ENCODE results near the gene CNTNAP5.

GRCh38 chr2:124693156-124693555 is 668.1 kb downstream of the CNTNAP5 start:
- TF ChIP-seq EZH2phosphoT487 (IDR thresholded peaks at IDR 0.05) (no peak), CTCF (IDR thresholded peaks at IDR 0.05) (no peak)
